Colonic mucosa (tissue), 4 donors: ENCODE results near the gene PTPRA. TPM values are rescaled to one million over a fixed set of nuclear protein-coding genes. Genes with fewer than 3 reads are reported as not detected.
A peak's percentile ranks its signal among the peaks of the same experiment; 100 is the strongest.

Source experiments
- DNase-seq: peaks from one replicate; pipeline ENCODE4 v3.0.0-alpha.2; 2020
- H3K27ac ChIP-seq: fragments of 200-600 bp; one replicate; pipeline ENCODE4 v1.8.0; 2021
- H3K27me3 ChIP-seq: fragments of 200-600 bp; one replicate; pipeline ENCODE4 v1.8.0; 2021
- H3K36me3 ChIP-seq: fragments of 200-600 bp; one replicate; pipeline ENCODE4 v1.8.0; 2021
- H3K4me1 ChIP-seq: fragments of 200-600 bp; one replicate; pipeline ENCODE4 v1.8.0; 2021; ENCODE audit warnings: mild to moderate bottlenecking
- H3K4me3 ChIP-seq: fragments of 200-600 bp; one replicate; pipeline ENCODE4 v1.8.0; 2021
- H3K9ac ChIP-seq, 2 donors: one replicate each; pipeline ENCODE4 v1.7.0; 2013; ENCODE audit warnings: control low read depth in 2 of 2, low read depth in 2 of 2, low read length in 2 of 2
- H3K9me3 ChIP-seq: fragments of 200-600 bp; one replicate; pipeline ENCODE4 v1.8.0; 2021
- CTCF ChIP-seq: fragments of 200-600 bp; IDR thresholded peaks from one replicate; pipeline ENCODE4 v1.8.0; 2022; ENCODE audit warnings: antibody characterized with exemption, mild to moderate bottlenecking
- intact Hi-C: fragments of 100-400 bp; cut with DNase I; formaldehyde crosslinking; loops from one replicate; pipeline ENCODE4 v1.14.1; 2022
- total RNA-seq, 2 donors: library from RNA; stranded (reverse); fragmentation: NEBNext Ultra II Directional in 1 of 2; extraction: Animal tissue kit (Norgen Biotek cat#: 25700) in 1 of 2; gene quantifications; one replicate each; pipeline ENCODE4 v1.2.1, GENCODE V29; 2021
- donor health status: healthy.
- donor health status: DM: no; HTN: no; CAD: no.
- donor health status: DM: no; HTN: no; CAD: no.

The PTPRA gene
- total RNA-seq, 2 donors from 2014 or later, result 30.3 to 55.2 TPM

GRCh38 chr20:3041854-3042409 is 168.7 kb downstream of the PTPRA start:
- no peak for TF ChIP-seq CTCF
- no peak for DNase-seq
- Histone ChIP-seq H3K9me3 (no peaks in the 10 kb centered on the region), H3K4me3 (no peak overlapping the region), H3K36me3 (peaks cover 5% of the 10 kb centered on the region), H3K27ac (no peak overlapping the region), H3K9ac (no peak overlapping the region), H3K4me1 (peaks cover 3% of the 10 kb centered on the region), H3K27me3 (no peaks in the 10 kb centered on the region)
- intact Hi-C loops, result no loop called here

GRCh38 chr20:3042625-3043024 is 169.3 kb downstream of the PTPRA start:
- H3K4me1 ChIP-seq, result peaks cover 6% of the 10 kb centered on the region
- no peak for TF ChIP-seq CTCF
- intact Hi-C loops, result no loop called here
- H3K9me3 ChIP-seq, result no peaks in the 10 kb centered on the region
- H3K9ac ChIP-seq, result no peak overlapping the region
- H3K36me3 ChIP-seq, result no peaks in the 10 kb centered on the region
- DNase-seq, result no peak
- no peak overlapping the region for H3K27ac ChIP-seq
- H3K4me3 ChIP-seq, result no peak overlapping the region
- no peaks in the 10 kb centered on the region for H3K27me3 ChIP-seq

- no peak within 1 kb of the TSS for H3K4me3 ChIP-seq
- no peak for DNase-seq
- H3K27me3 ChIP-seq, result no peaks in the 10 kb centered on the region
- peaks cover 6% of the 10 kb centered on the region for H3K36me3 ChIP-seq
- H3K4me1 ChIP-seq, result peaks cover 6% of the 10 kb centered on the region
- intact Hi-C loops, result no loop called here
- TF ChIP-seq CTCF, result no peak
- H3K9me3 ChIP-seq, result no peaks in the 10 kb centered on the region
- no peak within 1 kb of the TSS for H3K27ac ChIP-seq
- no peak within 1 kb of the TSS for H3K9ac ChIP-seq
Measured at GRCh38 chr20:3043322-3043721, 170.0 kb downstream of the PTPRA start, which contains the start of gene GNRH2. TSS of gene GNRH2 (plus strand) at chr20:3043622. CDS start at chr20:3044415, 793 bp downstream.

- Histone ChIP-seq H3K4me3 (no peak overlapping the region), H3K36me3 (peaks cover 10% of the 10 kb centered on the region), H3K4me1 (peaks cover 6% of the 10 kb centered on the region), H3K27ac (no peak overlapping the region), H3K9ac (no peak overlapping the region), H3K9me3 (no peaks in the 10 kb centered on the region), H3K27me3 (no peaks in the 10 kb centered on the region)
- DNase-seq, result no peak
- intact Hi-C loops, result no loop called here
- no peak for TF ChIP-seq CTCF
Measured at GRCh38 chr20:3044336-3044965, 171.2 kb downstream of the PTPRA start.

GRCh38 chr20:3045042-3045815 is 171.9 kb downstream of the PTPRA start:
- TF ChIP-seq CTCF, result no peak
- H3K27ac ChIP-seq, result peak overlapping the region; percentile 87
- no peaks in the 10 kb centered on the region for H3K27me3 ChIP-seq
- H3K4me1 ChIP-seq, result peaks cover 6% of the 10 kb centered on the region
- intact Hi-C loops, result no loop called here
- no peaks in the 10 kb centered on the region for H3K9me3 ChIP-seq
- peak overlapping the region; percentile 76 to 83 for H3K9ac ChIP-seq
- H3K36me3 ChIP-seq, result peaks cover 10% of the 10 kb centered on the region
- DNase-seq, result peak; percentile 89
- H3K4me3 ChIP-seq, result peak overlapping the region; percentile 94
